DND-41 (cell line): ENCODE results near the gene PCBP4.

Source experiments
- ATAC-seq: fragments of 200-7000 bp; cut with Tn5 transposase; 3 replicates; pipeline ENCODE4 v1.9.1; 2021; ENCODE audit warnings: low read depth; ENCODE audit not compliant: insufficient read depth
- DNase-seq: peaks from one replicate; pipeline ENCODE4 v3.0.0-alpha.2; 2020
- H2AFZ ChIP-seq: 2 replicates; pipeline ENCODE4 v1.6.0; 2012; ENCODE audit warnings: low read depth, low read length
- H3K27ac ChIP-seq: 2 replicates; pipeline ENCODE4 v1.5.1; 2012; ENCODE audit warnings: low read length, inconsistent platforms
- H3K27me3 ChIP-seq: fragments of 200-600 bp; sonication (generic); 2 replicates; pipeline ENCODE4 v1.6.0; 2012; ENCODE audit warnings: low read length, mild to moderate bottlenecking, inconsistent platforms; ENCODE audit not compliant: insufficient read depth, poor library complexity
- H3K36me3 ChIP-seq: 2 replicates; pipeline ENCODE4 v1.5.1; 2012; ENCODE audit warnings: low read length, inconsistent platforms; ENCODE audit not compliant: insufficient read depth
- H3K4me1 ChIP-seq: 2 replicates; pipeline ENCODE4 v1.5.1; 2012; ENCODE audit warnings: mild to moderate bottlenecking, low read length; ENCODE audit not compliant: insufficient read depth
- H3K4me2 ChIP-seq: 2 replicates; pipeline ENCODE4 v1.6.0; 2012; ENCODE audit warnings: mild to moderate bottlenecking, moderate library complexity, low read length, inconsistent platforms; ENCODE audit not compliant: insufficient read depth
- H3K4me3 ChIP-seq, 2 experiments: fragments of 200-600 bp in 1 of 2; shearing (Covaris generic) in 1 of 2; 2 replicates each; pipeline ENCODE4 v1.5.1; 2012 to 2016; ENCODE audit warnings: inconsistent platforms in 2 of 2, low read length in 2 of 2, mild to moderate bottlenecking in 2 of 2, low read depth in 1 of 2, moderate library complexity in 1 of 2
- H3K79me2 ChIP-seq: 2 replicates; pipeline ENCODE4 v1.6.0; 2012; ENCODE audit warnings: low read length, inconsistent platforms; ENCODE audit not compliant: insufficient read depth
- H3K9ac ChIP-seq: 2 replicates; pipeline ENCODE4 v1.6.0; 2012; ENCODE audit warnings: low read depth, mild to moderate bottlenecking, inconsistent platforms, low read length, moderate library complexity
- H3K9me3 ChIP-seq: 2 replicates; pipeline ENCODE4 v1.5.1; 2012; ENCODE audit warnings: low read length, moderate library complexity, mild to moderate bottlenecking, inconsistent platforms; ENCODE audit not compliant: insufficient read depth, severe bottlenecking
- H4K20me1 ChIP-seq: 2 replicates; pipeline ENCODE4 v1.6.0; 2012; ENCODE audit warnings: low read length; ENCODE audit not compliant: insufficient read depth
- EZH2 ChIP-seq: IDR thresholded peaks from 3 replicates; pipeline ENCODE4 v1.6.1; 2012; ENCODE audit warnings: borderline replicate concordance, low read depth, mild to moderate bottlenecking, moderate library complexity, low read length, inconsistent platforms; ENCODE audit not compliant: severe bottlenecking
- TF ChIP-seq, protein P1 (sequence below): IDR thresholded peaks from 2 replicates; pipeline ENCODE4 v1.5.1; 2012; ENCODE audit warnings: borderline replicate concordance, low read length, moderate library complexity, mild to moderate bottlenecking; ENCODE audit not compliant: poor library complexity, severe bottlenecking; ENCODE audit errors: extremely low read depth

The PCBP4 gene

DNA sequence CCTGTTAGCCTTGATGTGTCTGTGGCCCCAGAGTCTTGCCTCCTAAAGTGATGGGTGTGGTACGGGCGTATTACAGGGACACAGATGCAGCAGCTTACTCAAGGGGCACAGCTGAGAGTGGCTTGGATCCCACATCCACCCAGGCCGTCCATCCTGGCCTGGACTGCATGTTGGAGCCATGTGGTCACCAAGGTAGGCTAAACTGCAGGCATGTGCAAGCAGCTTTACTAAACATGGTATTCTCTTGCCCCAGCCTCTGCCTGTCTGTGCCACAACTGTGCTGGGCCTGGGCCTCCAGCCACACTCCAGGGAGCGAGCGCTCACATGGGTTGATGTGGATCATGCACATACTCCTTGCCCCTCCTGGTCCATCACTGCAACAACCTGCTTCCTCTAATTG lies 18.1 kb downstream of the PCBP4 start:
- Histone ChIP-seq H4K20me1 (no peaks in the 10 kb centered on the region; the same call in 1 of the 2 replicates), H3K9ac (no peak overlapping the region), H3K27ac (no peak overlapping the region), H2AFZ (no peak overlapping the region), H3K4me1 (no peaks in the 10 kb centered on the region), H3K79me2 (no peaks in the 10 kb centered on the region), H3K4me3 (no peak overlapping the region), H3K4me2 (no peak overlapping the region), H3K27me3 (no peaks in the 10 kb centered on the region), H3K9me3 (no peaks in the 10 kb centered on the region), H3K36me3 (no peaks in the 10 kb centered on the region; the same call in 1 of the 2 replicates)
- DNase-seq (no peak), ATAC-seq (no peak)
- TF ChIP-seq, protein P1, sequence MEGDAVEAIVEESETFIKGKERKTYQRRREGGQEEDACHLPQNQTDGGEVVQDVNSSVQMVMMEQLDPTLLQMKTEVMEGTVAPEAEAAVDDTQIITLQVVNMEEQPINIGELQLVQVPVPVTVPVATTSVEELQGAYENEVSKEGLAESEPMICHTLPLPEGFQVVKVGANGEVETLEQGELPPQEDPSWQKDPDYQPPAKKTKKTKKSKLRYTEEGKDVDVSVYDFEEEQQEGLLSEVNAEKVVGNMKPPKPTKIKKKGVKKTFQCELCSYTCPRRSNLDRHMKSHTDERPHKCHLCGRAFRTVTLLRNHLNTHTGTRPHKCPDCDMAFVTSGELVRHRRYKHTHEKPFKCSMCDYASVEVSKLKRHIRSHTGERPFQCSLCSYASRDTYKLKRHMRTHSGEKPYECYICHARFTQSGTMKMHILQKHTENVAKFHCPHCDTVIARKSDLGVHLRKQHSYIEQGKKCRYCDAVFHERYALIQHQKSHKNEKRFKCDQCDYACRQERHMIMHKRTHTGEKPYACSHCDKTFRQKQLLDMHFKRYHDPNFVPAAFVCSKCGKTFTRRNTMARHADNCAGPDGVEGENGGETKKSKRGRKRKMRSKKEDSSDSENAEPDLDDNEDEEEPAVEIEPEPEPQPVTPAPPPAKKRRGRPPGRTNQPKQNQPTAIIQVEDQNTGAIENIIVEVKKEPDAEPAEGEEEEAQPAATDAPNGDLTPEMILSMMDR: no peak
- no peak for TF ChIP-seq EZH2

DNA sequence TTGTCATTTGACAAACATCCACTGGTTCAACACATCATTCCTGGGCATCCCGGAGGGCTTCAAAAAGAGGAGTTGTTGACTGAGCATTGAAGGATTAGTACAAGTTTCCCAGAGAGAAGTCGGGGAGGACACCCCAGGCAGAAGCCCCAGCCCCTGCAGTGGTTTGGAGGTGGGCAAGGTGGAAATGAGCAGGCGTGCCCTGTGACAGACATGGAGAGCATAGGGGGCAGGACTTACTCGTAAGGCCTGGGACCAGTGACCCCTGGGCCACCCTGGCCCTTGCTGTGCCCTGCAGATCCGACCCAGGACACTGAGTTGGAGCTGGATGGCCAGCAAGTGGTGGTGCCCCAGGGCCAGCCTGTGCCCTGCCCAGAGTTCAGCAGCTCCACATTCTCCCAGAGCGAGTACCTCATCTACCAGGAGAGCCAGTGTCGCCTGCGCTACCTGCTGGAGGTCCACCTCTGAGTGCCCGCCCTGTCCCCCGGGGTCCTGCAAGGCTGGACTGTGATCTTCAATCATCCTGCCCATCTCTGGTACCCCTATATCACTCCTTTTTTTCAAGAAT lies 19.2 kb downstream of the PCBP4 start:
- no peaks in the 10 kb centered on the region for H3K9me3 ChIP-seq

DNA sequence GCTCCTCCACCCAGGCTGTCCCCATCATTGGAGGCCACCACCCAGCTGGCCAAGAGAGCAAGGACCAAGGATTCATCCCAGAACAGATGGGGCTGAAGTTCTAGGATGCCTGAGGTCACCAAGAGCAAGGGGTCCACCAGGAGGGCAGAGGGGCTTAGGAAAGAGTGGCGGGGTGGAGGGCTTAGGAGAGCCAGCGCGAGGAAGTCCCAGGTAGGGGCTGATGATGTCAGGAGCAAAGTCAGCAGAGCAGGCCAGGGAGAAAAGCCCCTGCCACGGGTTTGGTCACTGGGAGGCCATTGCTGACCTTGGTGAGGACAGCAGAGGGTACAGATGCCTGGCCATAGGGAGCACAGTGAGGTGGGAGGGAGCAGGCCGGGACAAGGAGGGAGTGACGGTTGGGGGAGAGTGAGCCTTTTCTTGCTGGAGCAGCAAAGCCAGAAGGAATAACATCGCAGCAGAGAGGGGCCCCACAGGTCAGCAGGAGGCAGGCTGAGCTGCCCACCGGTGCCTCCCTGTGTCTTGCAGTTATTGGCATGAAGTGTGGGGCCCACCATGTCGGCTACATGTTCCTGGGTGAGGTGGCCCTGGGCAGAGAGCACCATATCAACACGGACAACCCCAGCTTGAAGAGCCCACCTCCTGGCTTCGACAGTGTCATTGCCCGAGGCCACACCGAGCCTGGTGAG lies 19.9 kb downstream of the PCBP4 start:
- Histone ChIP-seq H3K27me3 (no peaks in the 10 kb centered on the region), H3K4me2 (no peak overlapping the region), H3K27ac (no peak overlapping the region), H3K4me3 (no peak overlapping the region), H3K36me3 (no peaks in the 10 kb centered on the region; the same call in 1 of the 2 replicates), H4K20me1 (no peaks in the 10 kb centered on the region; the same call in 1 of the 2 replicates), H3K79me2 (peaks cover 3% of the 10 kb centered on the region), H3K4me1 (peaks cover 13% of the 10 kb centered on the region), H2AFZ (no peak overlapping the region), H3K9ac (no peak overlapping the region), H3K9me3 (no peaks in the 10 kb centered on the region)
- DNase-seq (no peak), ATAC-seq (no peak)
- no peak for TF ChIP-seq EZH2
- TF ChIP-seq, protein P1: no peak

More for the DNA sequence above, 19.2 kb downstream of the PCBP4 start:
- no peaks in the 10 kb centered on the region for H3K27me3 ChIP-seq
- no peak for TF ChIP-seq EZH2
- TF ChIP-seq, protein P1: no peak
- no peaks in the 10 kb centered on the region for H3K79me2 ChIP-seq
- H3K36me3 ChIP-seq: no peaks in the 10 kb centered on the region; the same call in 1 of the 2 replicates
- ATAC-seq: no peak
- no peak overlapping the region for H3K4me2 ChIP-seq
- H3K4me1 ChIP-seq: peaks cover 6% of the 10 kb centered on the region
- H3K27ac ChIP-seq: no peak overlapping the region
- no peak overlapping the region for H3K9ac ChIP-seq
- H4K20me1 ChIP-seq: no peaks in the 10 kb centered on the region; the same call in 1 of the 2 replicates
- DNase-seq: no peak
- H3K4me3 ChIP-seq: no peak overlapping the region
- H2AFZ ChIP-seq: no peak overlapping the region
